GM21619 (cell line): ENCODE results near the gene ALMS1.
A peak's percentile ranks its signal among the peaks of the same experiment; 100 is the strongest.
"Not testable (repeated sequence)": the region's sequence is repeated elsewhere in the genome, so short reads cannot be mapped to it uniquely, and the experiment has no call there.

Experiments
- ATAC-seq: cut with Tn5 transposase; IDR thresholded peaks from one replicate; pipeline ENCODE4 v1.9.1; 2021; ENCODE audit not compliant: unreplicated experiment

The ALMS1 gene

DNA sequence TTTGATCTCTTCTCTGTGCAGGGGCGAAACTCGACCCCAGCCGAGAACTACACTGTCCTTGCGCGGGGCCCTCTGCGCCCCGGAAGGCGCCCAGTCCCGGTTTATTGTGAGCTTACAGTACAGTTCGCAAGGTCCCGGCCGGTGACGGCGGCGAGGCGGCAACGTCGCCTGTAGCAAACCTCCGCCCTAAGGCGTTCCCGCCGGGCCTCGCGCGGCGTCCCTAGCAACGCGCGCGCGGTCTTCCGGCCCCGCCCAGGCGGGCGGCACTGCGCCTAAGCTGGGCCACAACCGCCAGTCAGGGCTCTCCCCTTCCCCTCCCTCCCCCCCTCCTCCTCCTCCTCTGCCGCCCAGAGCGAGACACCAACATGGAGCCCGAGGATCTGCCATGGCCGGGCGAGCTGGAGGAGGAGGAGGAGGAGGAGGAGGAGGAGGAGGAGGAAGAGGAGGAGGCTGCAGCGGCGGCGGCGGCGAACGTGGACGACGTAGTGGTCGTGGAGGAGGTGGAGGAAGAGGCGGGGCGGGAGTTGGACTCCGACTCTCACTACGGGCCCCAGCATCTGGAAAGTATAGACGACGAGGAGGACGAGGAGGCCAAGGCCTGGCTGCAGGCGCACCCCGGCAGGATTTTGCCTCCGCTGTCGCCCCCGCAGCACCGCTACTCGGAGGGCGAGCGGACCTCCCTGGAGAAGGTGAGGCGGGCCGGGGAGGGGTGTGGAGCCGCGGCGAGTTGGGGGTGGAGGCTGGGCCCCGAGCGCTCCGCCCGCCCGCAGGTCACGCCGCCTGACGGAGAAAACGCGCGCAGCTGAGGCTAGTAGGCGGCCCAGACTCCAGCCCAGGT, at the start of gene ALMS1:
TSS of gene ALMS1 (plus strand) at position 333 of the 838 bp plus-strand sequence. CDS start at position 366, 33 bp downstream.
- peak; percentile 85 for ATAC-seq

DNA sequence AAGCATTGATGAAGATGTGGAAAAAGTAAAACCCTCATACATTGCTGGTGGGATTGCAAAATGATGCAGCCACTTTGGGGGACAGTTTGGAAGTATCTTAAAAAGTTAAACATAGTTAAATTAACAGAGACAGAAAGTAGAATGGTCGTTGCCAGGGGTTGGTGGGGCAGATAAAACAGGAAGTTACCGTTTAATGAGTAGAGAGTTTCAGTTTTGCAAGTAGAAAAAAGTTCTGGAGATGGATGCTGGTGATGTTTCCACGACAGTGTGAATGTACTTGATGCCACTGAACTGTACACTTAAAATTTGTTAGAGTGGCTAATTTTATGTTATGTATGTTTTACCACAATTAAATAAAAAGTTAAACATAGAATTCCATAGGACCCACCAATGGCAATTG, 47.8 kb upstream of the ALMS1 start:
- ATAC-seq, result no peak

DNA sequence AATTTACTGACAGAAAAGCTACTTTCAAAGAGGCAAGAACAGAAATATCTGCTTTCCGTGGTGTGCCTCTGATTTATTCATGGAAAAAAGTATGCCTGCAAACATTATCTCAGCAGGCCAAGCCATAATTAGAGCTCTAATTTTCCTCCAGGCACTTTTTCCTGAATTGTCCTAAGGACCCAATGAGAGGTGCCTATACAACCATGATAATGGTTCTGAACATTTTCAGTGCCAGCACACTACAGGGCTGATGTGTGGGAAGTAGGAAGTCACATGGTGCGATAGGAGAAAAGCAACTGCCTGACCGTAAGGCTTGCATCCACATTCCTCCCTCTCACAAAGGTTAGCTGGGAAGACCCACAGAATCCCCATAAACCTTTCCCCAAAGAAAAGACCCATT, 46.4 kb upstream of the ALMS1 start:
- ATAC-seq, result no peak

- ATAC-seq, result no peak
Observed at GRCh38 chr2:73341039-73341438, 44.6 kb upstream of the ALMS1 start.

DNA sequence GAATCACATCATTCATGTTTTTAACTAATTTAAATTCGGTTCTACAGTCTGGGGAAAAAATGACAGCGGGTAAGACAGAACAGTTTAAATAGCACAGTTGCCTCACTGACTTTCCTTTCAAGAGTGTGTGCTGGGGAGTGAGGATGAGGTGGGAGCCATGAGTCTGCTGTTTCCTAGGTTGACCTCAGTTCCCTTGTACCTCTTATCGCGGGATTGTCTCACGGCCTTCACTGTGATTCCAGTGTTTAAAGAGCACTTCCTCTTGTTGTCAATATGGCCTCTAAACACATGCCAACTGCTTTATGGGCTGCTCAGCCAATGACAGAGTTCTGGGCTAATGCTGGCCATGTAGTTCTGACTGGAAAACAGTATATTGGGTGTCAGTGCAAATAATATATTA, 41.6 kb upstream of the ALMS1 start:
- ATAC-seq, result no peak

GRCh38 chr2:73344747-73345146, 40.9 kb upstream of the ALMS1 start:
- ATAC-seq, result not testable (repeated sequence)

GRCh38 chr2:73350035-73350691, 35.5 kb upstream of the ALMS1 start:
- no peak for ATAC-seq

DNA sequence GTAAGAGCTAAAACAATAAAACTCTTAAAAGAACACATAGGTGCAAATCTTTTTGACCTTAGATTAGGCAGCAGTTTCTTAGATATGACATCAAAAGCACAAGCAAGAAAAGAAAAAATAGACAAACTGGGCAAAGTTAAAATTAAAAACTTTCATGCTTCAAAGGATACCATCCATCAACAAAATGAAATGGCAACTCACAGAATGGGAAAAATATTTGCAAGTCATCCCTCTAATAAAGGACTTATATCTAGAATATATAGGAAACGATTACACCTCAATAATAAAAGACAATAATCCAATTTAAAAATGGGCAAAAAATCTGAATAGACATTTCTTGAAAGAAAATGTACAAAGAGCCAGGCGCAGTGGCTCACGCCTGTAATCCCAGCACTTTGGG, 29.5 kb upstream of the ALMS1 start:
- ATAC-seq, result no peak

DNA sequence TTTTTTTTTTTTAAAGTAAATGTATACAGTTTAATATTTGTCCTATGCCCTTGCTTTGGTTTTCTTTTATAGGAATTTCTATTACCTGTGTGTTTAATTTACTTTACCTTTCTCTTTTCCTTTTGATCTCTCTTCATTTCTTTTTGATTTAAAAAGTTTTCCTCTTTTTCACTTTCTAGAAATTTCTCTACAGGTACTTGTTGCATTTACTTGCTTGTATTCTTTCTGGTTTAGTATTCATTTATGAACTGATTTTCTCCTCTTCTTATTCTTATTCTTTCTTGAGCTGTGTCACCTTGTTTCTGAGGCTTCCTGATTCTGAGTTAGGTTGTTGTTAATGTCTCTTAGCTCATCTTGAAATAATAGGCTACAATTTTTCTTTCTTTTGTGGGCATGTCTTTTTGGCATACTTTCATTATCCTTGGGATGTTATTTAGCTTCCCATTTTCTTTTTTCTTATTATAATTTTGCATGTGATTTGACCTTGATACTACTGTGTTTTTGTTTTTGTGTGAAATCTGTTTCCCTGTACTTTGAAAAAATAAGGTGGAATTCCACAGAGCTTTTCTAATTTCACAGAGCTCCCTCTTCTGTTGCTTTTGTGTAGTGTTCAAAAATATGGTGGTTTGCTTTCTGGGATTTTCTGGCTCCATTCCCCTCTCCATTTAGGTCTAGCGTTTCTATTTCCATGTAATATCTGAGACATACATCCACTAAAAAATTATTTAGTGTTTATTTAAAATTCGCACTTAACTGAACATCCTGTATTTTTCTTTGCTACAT, 25.5 kb upstream of the ALMS1 start:
- ATAC-seq, result no peak

GRCh38 chr2:73366060-73366459, 19.6 kb upstream of the ALMS1 start:
- no peak for ATAC-seq

GRCh38 chr2:73368781-73369180, 16.9 kb upstream of the ALMS1 start:
- no peak for ATAC-seq

- ATAC-seq, result no peak
Observed at GRCh38 chr2:73370348-73370747, 15.3 kb upstream of the ALMS1 start.

- ATAC-seq, result no peak
Observed at GRCh38 chr2:73373344-73373743, 12.3 kb upstream of the ALMS1 start.

- ATAC-seq, result no peak
Observed at GRCh38 chr2:73374269-73374668, 11.4 kb upstream of the ALMS1 start.

DNA sequence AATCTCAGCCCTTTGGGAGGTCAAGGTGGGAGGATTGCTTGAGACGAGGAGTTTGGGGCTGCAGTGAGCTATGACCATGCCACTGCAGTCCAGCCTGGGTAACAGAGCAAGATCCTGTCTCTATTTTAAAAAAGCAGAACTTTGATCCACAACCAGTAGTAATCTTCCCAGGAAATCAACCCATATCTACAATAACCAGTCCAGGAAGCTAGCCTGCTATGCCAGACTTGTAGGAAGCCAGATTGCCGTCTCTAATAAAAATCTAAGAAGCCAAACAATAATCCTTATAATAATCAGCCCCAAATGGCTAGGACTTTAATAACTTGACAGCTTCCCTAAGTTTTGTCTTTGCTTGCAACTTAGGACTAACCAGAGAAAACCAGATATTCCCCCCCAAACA, 9.0 kb upstream of the ALMS1 start:
- ATAC-seq, result no peak

DNA sequence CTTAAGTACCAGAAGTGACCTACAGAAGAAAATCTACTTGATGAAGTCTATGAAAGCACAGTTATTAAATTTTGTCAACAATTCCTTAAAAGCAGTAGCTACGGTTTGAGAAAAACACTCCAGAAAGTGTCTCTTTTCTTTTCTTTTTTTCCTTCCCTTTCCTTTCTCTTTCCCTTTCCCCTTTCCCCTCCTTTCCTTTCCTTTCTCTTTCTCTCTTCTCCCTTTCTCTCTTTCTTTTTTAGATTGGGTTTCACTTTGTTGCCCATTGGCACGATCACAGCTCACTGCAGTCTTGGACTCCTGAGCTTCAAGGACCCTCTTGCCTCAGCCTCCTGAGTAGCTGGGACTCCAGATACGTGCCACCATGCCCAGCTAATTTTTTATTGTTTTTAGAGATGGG, 2.6 kb upstream of the ALMS1 start:
- ATAC-seq, result no peak

DNA sequence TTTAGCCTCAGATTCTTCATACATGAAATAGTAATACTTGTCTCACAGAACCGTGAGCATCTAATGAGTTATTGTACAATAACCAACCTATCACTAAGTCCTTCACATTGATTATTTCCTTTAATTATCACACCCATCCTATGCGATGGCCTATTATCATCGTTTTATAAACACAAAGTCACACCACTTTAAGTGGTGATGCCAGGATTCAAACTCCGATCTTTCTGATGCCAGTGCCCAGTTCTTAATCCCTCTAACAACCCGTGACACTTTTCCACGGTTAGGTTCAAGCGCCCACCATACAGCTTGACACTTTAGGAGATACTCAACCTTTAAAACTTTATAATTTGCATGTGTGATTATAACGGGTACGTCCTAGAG, 523 bp upstream of the ALMS1 start:
- ATAC-seq, result no peak

DNA sequence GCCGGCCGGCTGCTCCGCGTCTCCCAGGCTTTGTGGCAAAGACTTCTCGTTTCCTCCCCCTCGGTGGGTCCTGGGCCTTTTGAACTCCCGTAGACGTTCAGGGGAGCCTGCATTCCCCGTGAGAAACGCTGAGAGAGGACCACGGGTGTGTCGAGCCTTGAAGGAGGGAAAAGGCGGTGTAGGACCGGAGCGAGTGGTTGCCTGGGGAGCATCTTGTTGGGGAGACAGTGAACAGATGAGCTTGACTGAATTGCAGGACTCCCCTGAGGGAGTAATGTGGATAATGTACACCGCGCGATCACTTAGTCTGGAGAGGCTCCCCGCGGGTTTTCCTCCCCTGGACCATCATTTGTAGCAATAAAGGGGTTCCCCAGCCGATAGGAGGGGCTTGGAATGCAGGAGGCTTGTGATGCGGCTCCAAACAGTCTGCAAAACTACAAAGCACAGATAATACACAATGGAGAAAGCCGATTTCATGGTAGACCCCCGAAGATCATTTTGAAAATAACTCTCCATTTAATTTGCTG, 769 bp downstream of the ALMS1 start:
- ATAC-seq, result no peak

DNA sequence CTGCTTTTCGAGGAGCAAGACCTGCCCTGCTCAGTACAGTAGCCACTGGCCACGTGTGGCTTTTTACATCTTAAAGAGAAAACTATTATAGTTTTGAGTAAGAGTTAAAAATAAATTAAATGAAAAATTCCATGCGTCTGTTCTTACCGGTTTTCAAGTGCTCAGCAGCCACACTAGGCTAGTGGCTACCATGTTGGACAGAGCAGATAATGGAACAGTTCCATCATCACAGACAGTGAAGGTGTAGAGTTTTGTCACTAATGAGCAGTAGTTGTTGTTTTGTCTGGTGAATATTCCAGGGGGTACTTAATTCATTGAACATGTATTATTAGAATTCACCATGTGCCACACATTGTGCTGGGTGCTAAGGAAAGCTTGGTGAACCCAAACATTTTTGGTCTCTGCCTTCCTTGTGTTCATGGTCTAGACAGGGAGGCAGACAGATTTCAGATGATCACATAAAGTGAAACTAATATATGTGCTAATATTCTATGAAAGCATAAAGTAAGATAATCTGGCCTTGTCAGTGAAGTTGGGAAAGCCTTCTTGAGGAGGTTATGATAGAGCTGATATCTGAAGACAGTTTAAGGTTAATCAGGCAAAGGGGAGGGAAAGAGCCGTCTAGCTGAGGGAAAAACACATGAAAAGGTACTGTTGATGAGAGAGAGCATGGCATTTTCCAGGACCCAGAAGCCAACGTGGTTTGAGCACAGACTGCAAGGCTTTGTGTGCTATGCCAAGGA, 1.4 kb downstream of the ALMS1 start:
- ATAC-seq, result no peak

GRCh38 chr2:73402386-73403103, 16.9 kb downstream of the ALMS1 start:
- ATAC-seq, result no peak
